ENCODE data around the gene SH3RF3.

The SH3RF3 gene

DNA sequence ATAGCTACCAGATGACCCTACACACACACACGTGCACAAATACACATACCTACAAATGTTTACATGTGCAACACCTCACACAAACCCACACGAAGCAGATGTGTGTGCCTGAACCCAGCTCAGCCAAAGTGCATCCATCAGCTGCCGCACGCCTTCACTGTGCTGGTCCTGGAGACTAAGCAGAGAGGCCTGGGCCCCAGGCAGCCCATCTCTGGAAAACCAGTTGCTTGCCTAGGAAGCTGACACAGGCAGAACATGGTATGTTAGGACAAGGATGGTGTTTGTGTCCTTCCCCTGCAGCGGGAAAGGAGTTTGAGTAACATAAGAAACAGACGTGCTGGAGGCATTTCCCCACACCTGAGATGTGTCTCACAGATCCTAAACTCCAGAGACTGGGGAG is 398.1 kb downstream of the SH3RF3 start:
- TF ChIP-seq, protein P1, sequence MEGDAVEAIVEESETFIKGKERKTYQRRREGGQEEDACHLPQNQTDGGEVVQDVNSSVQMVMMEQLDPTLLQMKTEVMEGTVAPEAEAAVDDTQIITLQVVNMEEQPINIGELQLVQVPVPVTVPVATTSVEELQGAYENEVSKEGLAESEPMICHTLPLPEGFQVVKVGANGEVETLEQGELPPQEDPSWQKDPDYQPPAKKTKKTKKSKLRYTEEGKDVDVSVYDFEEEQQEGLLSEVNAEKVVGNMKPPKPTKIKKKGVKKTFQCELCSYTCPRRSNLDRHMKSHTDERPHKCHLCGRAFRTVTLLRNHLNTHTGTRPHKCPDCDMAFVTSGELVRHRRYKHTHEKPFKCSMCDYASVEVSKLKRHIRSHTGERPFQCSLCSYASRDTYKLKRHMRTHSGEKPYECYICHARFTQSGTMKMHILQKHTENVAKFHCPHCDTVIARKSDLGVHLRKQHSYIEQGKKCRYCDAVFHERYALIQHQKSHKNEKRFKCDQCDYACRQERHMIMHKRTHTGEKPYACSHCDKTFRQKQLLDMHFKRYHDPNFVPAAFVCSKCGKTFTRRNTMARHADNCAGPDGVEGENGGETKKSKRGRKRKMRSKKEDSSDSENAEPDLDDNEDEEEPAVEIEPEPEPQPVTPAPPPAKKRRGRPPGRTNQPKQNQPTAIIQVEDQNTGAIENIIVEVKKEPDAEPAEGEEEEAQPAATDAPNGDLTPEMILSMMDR (IDR thresholded peaks at IDR 0.05; ENCODE audit: insufficient read depth, low read depth, low read length, missing control alignments): no peak
- no peak for DNase-seq (ENCODE audit: low read depth)
- no peak overlapping the region for H3K4me3 ChIP-seq (ENCODE audit: low read depth, low read length)

DNA sequence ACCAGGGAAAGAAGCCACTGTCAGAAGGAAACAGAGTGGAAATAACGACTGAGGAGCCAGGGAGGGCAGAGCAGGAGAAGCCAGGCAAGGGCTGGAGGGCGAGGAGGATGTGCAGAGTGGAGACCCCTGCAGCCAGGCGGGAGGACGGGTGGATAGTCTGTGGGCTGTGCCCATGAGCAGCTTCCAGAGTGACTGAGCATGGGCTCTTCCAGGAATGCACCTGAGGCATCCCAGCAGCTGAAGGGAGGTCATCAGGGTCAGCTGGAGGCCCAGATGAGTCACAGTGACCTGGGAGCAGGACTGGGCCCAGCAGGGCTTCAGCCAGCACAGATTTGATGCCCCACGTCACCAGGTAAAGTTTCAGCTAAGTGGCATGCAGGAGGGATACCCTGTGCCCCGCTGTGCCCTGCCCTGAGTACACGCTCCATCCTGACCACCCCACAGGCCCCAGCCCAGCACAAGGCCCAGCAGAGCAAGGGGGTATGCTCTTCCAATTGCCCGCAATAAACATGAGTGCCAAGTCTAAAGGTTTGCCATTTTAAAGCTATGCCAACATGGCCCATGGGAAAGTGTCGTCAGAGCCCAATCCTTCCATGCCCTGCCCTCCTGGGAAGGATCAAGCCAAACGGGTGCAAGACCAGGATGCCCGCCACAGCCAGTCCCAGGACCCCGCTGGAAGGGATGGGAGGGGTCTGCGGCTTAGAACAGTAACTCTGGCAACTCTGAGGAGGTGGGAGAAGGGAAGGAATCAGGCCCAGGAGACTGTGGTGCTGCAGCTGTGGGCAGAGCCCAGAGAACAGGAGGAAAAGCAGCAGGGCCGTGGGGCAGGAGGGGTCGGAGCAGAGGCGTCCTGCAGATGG is 399.1 kb downstream of the SH3RF3 start:
- TF ChIP-seq, protein P1 (IDR thresholded peaks at IDR 0.05; ENCODE audit: insufficient read depth, low read depth, low read length, missing control alignments): no peak
- no peak for DNase-seq (ENCODE audit: low read depth)
- H3K4me3 ChIP-seq (ENCODE audit: low read depth, low read length): no peak overlapping the region

DNA sequence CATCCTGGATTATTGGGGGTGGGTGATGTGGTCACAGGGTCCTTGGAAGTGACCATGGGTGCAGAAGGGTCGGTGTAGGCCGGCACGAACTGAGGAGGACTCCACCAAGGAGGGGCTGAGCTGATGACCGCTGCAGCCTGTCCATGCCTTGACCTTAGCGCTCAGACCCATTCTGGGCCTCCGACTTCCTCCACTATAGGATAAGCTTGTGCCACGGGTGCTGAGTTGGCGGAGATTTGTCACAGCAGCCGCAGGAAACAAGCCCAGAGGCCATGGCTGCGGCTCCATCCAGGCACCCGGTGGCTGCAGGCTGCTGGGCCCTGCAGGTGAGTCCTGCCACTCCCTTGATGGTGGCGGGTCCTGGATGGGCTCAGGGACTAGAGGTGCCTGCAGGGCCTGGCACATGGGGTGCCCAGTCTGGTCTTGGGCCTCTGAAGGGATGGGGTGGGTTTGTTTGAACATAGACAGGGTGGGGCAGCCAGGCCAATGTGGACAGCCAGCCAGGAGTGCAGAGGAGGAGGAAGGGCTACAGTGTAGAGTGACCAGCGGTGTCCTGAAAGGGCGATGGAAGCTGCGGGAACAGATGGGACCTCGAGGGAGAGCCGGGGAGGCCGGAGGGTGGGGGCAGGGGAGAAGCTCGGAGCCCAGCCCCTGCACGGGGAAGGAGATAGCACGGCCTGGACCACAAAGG is 400.0 kb downstream of the SH3RF3 start:
- H3K4me3 ChIP-seq (ENCODE audit: low read depth, low read length): no peak overlapping the region
- DNase-seq (ENCODE audit: low read depth): no peak
- TF ChIP-seq, protein P1 (IDR thresholded peaks at IDR 0.05; ENCODE audit: insufficient read depth, low read depth, low read length, missing control alignments): no peak

DNA sequence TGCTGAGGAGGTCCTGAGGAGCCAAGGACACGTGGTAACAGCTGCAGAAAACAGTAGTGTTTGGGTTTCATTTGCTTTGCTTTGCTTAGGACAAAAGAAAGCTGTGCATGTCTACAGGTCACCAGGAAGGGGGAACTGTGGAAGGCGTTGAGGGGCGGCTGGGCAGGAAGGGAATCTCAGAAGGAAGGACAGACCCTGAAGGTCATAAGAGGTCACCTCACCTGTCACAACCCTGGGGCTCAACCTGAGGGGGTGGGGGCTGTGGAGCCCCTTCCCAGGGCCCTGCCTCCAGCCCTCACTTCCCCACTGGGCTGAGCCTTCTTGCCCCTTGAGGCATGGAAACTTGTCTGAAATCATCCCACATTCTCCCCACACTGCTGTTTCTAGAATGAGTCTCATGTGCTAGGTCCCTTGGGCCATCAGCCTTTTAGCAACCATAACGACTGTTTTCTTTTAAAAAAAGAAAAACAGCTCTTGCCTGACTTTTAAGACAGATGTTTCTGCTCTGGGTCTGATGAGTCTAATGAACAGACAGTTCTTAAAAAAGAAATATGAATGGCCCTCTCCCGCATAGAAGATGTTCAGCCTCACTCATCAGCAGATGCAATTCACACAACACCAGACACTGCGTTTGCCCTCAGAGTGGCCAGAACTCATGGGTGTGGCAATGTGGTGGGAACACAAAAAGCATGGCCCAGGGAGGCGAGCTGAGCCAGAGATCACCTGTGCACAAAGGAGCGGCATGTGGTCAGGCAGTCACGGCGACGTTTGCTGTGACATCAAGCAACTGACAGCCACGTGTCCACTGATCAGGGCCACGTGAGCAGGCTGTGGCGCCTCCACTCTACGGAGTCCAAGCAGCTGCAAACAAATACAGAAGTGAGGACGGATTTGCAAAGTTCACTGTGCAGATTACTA is 400.8 kb downstream of the SH3RF3 start:
- TF ChIP-seq, protein P1 (IDR thresholded peaks at IDR 0.05; ENCODE audit: insufficient read depth, low read depth, low read length, missing control alignments): no peak
- H3K4me3 ChIP-seq (ENCODE audit: low read depth, low read length): no peak overlapping the region
- no peak for DNase-seq (ENCODE audit: low read depth)

DNA sequence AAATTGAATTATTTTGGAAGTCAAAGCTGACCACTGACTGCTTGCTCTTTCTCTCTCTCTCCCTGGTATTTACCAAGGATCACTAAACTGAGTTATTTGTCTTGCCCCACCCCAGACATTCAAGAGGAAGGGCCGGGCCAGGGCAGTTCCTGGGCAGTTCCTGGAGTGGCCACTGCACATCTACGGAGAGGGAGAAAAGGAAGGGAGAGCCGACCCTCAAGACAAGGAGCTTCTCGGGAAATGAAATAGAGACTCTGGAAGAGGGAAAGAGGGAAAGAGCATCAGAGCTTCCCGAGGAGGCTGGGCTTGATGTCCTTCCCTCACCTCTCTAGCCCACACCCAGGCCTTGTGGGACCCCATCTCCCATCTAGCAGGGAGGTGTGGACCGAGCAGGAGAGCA is 401.7 kb downstream of the SH3RF3 start:
- no peak for DNase-seq (ENCODE audit: low read depth)
- TF ChIP-seq, protein P1 (IDR thresholded peaks at IDR 0.05; ENCODE audit: insufficient read depth, low read depth, low read length, missing control alignments): no peak
- no peak overlapping the region for H3K4me3 ChIP-seq (ENCODE audit: low read depth, low read length)

DNA sequence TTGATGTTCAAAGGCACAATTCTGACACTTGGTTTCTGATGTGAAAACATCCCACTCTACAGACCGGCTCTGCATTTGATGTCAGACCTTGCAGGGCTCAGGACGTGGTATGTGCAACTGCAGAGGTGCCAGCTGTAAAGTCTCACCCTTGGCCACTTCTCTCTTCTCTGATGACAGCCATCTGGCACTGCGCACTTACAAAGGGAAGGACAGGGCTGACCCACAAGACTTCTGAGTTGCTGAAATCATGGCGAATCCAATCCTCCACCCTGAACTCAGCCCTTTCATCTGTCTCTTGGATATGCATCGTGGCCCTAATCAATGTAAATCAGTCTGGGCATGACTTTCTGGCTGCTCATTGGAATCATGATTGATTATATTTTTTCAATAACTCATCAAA is 402.2 kb downstream of the SH3RF3 start:
- no peak overlapping the region for H3K4me3 ChIP-seq (ENCODE audit: low read depth, low read length)
- TF ChIP-seq, protein P1 (IDR thresholded peaks at IDR 0.05; ENCODE audit: insufficient read depth, low read depth, low read length, missing control alignments): no peak
- DNase-seq (ENCODE audit: low read depth): no peak
